Brain microvascular endothelial cell (primary cell): ENCODE measurements around the gene MAP3K12.

Experiments used
- DNase-seq: peaks from one replicate; pipeline ENCODE4 v3.0.0-alpha.2; 2020
- H3K27ac ChIP-seq: fragments of 250-450 bp; sonication (Bioruptor Pico); 2 replicates; pipeline ENCODE4 v1.5.1; 2020; ENCODE audit warnings: mild to moderate bottlenecking, moderate library complexity
- H3K27me3 ChIP-seq: fragments of 250-450 bp; sonication (Bioruptor Pico); replicated peaks from 2 replicates; pipeline ENCODE4 v1.5.1; 2020; ENCODE audit warnings: mild to moderate bottlenecking
- H3K36me3 ChIP-seq: fragments of 250-450 bp; sonication (Bioruptor Pico); replicated peaks from 2 replicates; pipeline ENCODE4 v1.5.1; 2020; ENCODE audit warnings: mild to moderate bottlenecking
- H3K4me3 ChIP-seq: 2 replicates; pipeline ENCODE4 v1.5.1; 2011; ENCODE audit warnings: low read depth, mild to moderate bottlenecking, control low read depth, low read length, moderate library complexity
- CTCF ChIP-seq: IDR thresholded peaks from 2 replicates; pipeline ENCODE4 v1.5.1; 2011; ENCODE audit warnings: low read depth, mild to moderate bottlenecking, moderate library complexity, low read length, control low read depth, inconsistent platforms; ENCODE audit errors: missing control alignments
- in situ Hi-C: cut with HindIII; loops from 2 replicates; pipeline ENCODE4 v1.10.0; 2017; ENCODE audit warnings: low sequenced_read_pairs, low pct_ligation_motif_present

The MAP3K12 gene

GRCh38 chr12:53506881-53507602 is 7.8 kb upstream of the MAP3K12 start, which contains the start of gene NPFF:
NPFF (minus strand) TSS chr12:53507484; CDS start chr12:53507474, 10 bp downstream.
- no peak within 1 kb of the TSS for H3K27ac ChIP-seq
- in situ Hi-C loops, result no loop called here
- peaks cover 27% of the 10 kb centered on the region for H3K36me3 ChIP-seq
- H3K4me3 ChIP-seq, result no peak within 1 kb of the TSS
- no peak for TF ChIP-seq CTCF
- DNase-seq, result no peak
- H3K27me3 ChIP-seq, result no peaks in the 10 kb centered on the region

GRCh38 chr12:53506450-53506785 is 7.2 kb upstream of the MAP3K12 start:
- Histone ChIP-seq H3K36me3 (peaks cover 22% of the 10 kb centered on the region), H3K27me3 (no peaks in the 10 kb centered on the region), H3K27ac (no peak overlapping the region), H3K4me3 (no peak overlapping the region)
- no peak for DNase-seq
- no peak for TF ChIP-seq CTCF
- in situ Hi-C loops, result no loop called here

GRCh38 chr12:53505555-53506449 is 6.5 kb upstream of the MAP3K12 start:
- Histone ChIP-seq H3K27ac (no peak overlapping the region), H3K27me3 (no peaks in the 10 kb centered on the region)
- no peak for TF ChIP-seq CTCF

GRCh38 chr12:53505086-53505485 is 5.8 kb upstream of the MAP3K12 start:
- Histone ChIP-seq H3K27me3 (no peaks in the 10 kb centered on the region), H3K36me3 (peaks cover 16% of the 10 kb centered on the region), H3K27ac (no peak overlapping the region), H3K4me3 (no peak overlapping the region)
- in situ Hi-C loops, result no loop called here
- no peak for TF ChIP-seq CTCF
- DNase-seq, result no peak

More at GRCh38 chr12:53505555-53506449, 6.5 kb upstream of the MAP3K12 start:
- in situ Hi-C loops, result no loop called here
- H3K4me3 ChIP-seq, result no peak overlapping the region
- no peak for DNase-seq
- H3K36me3 ChIP-seq, result peaks cover 22% of the 10 kb centered on the region

- H3K4me3 ChIP-seq, result no peak overlapping the region
- in situ Hi-C loops, result no loop called here
- H3K36me3 ChIP-seq, result peaks cover 16% of the 10 kb centered on the region
- no peak for DNase-seq
- TF ChIP-seq CTCF, result no peak
- H3K27ac ChIP-seq, result no peak overlapping the region
- no peaks in the 10 kb centered on the region for H3K27me3 ChIP-seq
Measured at GRCh38 chr12:53504004-53504920, 5.0 kb upstream of the MAP3K12 start.
